ENCODE results near the gene HECW1.

DNA sequence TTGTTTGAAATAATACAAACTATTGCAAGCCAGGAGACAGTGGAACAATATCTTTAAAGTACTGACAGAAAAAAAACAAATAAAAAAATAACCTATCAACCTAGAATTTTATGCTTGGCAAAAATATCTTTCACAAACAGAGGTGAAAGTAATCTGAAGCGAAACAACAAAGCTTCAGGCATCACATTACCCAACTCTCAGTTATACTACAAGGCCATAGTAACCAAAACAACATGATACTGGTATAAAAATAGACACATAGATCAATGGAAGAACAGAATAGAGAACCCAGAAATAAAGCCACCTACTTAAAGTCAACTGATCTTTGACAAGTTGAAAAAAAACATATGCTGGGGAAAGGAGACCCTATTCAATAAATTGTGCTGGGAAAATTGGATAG lies 26.5 kb upstream of the HECW1 start:
- TF ChIP-seq ARNTL (CRISPR knock-in tag; IDR thresholded peaks at IDR 0.05; ENCODE audit: borderline replicate concordance, low read depth), result no peak
- TF ChIP-seq GLIS3 (CRISPR knock-in tag; IDR thresholded peaks at IDR 0.05), result no peak
- TF ChIP-seq ZC3H10 (CRISPR knock-in tag; IDR thresholded peaks at IDR 0.05), result no peak
- TF ChIP-seq ZNF565 (CRISPR knock-in tag; conservative IDR thresholded peaks at IDR 0.05; ENCODE audit: low read depth), result no peak
- no peak for TF ChIP-seq BACH2 (CRISPR knock-in tag; IDR thresholded peaks at IDR 0.05; ENCODE audit: borderline replicate concordance)
- TF ChIP-seq, protein P1, sequence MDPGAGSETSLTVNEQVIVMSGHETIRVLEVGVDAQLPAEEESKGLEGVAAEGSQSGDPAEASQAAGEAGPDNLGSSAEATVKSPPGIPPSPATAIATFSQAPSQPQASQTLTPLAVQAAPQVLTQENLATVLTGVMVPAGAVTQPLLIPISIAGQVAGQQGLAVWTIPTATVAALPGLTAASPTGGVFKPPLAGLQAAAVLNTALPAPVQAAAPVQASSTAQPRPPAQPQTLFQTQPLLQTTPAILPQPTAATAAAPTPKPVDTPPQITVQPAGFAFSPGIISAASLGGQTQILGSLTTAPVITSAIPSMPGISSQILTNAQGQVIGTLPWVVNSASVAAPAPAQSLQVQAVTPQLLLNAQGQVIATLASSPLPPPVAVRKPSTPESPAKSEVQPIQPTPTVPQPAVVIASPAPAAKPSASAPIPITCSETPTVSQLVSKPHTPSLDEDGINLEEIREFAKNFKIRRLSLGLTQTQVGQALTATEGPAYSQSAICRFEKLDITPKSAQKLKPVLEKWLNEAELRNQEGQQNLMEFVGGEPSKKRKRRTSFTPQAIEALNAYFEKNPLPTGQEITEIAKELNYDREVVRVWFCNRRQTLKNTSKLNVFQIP (CRISPR knock-in tag; IDR thresholded peaks at IDR 0.05; ENCODE audit: borderline replicate concordance, low read depth), result no peak
- no peak for TF ChIP-seq ZFP30 (CRISPR knock-in tag; IDR thresholded peaks at IDR 0.05)
- no peak for TF ChIP-seq SNAI2 (CRISPR knock-in tag; IDR thresholded peaks at IDR 0.05)
- no peak for TF ChIP-seq RARB (CRISPR knock-in tag; IDR thresholded peaks at IDR 0.05)
- no peak for TF ChIP-seq CSDC2 (CRISPR knock-in tag; IDR thresholded peaks at IDR 0.05)
- TF ChIP-seq, protein P2, sequence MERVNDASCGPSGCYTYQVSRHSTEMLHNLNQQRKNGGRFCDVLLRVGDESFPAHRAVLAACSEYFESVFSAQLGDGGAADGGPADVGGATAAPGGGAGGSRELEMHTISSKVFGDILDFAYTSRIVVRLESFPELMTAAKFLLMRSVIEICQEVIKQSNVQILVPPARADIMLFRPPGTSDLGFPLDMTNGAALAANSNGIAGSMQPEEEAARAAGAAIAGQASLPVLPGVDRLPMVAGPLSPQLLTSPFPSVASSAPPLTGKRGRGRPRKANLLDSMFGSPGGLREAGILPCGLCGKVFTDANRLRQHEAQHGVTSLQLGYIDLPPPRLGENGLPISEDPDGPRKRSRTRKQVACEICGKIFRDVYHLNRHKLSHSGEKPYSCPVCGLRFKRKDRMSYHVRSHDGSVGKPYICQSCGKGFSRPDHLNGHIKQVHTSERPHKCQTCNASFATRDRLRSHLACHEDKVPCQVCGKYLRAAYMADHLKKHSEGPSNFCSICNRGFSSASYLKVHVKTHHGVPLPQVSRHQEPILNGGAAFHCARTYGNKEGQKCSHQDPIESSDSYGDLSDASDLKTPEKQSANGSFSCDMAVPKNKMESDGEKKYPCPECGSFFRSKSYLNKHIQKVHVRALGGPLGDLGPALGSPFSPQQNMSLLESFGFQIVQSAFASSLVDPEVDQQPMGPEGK (CRISPR knock-in tag; IDR thresholded peaks at IDR 0.05; ENCODE audit: borderline replicate concordance), result no peak
- TF ChIP-seq, protein P3, sequence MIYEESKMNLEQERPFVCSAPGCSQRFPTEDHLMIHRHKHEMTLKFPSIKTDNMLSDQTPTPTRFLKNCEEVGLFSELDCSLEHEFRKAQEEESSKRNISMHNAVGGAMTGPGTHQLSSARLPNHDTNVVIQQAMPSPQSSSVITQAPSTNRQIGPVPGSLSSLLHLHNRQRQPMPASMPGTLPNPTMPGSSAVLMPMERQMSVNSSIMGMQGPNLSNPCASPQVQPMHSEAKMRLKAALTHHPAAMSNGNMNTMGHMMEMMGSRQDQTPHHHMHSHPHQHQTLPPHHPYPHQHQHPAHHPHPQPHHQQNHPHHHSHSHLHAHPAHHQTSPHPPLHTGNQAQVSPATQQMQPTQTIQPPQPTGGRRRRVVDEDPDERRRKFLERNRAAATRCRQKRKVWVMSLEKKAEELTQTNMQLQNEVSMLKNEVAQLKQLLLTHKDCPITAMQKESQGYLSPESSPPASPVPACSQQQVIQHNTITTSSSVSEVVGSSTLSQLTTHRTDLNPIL (CRISPR knock-in tag; IDR thresholded peaks at IDR 0.05; ENCODE audit: low read depth), result no peak

Measured in SK-N-SH treated with all-trans-retinoic acid at 6 μM for 48 hours (cell line).